Stimulated activated CD8-positive, alpha-beta memory T cell treated with anti-CD3 and anti-CD28 coated beads, Interleukin-7, amount 100 ng/mL, for 48 hours (primary cell): ENCODE measurements around the gene PXN.
"Not testable (repeated sequence)": the region's sequence is repeated elsewhere in the genome, so short reads cannot be mapped to it uniquely, and the experiment has no call there.

Source experiments
- DNase-seq, 2 donors: peaks; one replicate each; pipeline ENCODE4 v3.0.0-alpha.2; 2020; ENCODE audit warnings: low read depth in 1 of 2; ENCODE audit errors: extremely low read depth in 1 of 2

Gene PXN

DNA sequence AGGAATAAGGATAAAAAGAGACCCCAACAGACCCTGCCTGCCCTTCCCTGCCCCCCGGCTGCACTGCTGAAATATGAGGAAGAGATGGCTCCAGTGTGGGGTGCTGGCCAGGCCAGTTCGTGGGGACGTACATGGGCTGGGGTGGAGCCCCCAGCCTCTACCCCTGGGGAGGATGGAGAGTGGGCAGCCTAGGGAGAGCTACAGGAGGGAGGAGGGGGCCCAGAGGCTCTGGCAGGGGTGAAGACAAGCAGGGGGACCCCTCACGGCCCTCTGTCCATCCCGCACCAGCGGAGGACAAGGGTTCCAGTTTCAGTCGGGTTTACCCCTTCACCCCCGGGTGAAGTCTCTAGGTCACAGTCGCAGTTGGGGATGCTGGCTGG lies 53.6 kb downstream of the PXN start:
- DNase-seq = no peak

DNA sequence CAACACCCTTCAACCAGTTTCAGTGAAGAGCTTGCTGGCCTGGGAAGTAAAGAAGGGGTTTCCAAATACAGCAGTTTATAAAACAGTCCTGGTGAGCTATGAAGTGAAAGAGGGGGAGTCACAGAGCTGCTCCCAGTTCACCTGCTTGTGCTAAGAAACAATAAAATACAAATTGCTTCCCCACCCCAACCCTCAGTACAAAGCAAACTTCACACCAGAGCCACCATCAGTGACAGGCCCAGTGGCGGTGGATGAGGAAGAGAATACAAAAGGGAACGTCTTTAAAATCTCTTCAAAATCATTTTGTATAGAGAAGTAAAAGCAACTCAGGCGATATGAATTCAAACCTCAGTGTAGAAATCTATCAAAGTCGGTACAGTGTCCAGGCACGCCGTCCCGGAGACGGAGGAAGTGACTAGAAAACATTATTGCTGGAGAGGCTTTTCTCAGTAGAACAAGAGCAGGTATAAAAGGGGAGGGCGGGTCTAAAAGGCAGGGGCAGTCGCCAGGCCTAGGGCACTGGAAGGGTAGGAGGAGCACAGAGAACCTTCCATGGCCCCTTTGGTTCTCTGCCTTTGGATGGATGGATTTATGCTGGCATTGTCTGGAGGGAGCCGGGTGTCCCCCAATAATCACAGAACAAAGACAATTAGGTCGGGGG lies 54.2 kb downstream of the PXN start:
- no peak for DNase-seq

GRCh38 chr12:120209851-120210250 lies 55.7 kb downstream of the PXN start:
- no peak for DNase-seq

- DNase-seq = no peak
These were observed 58.3 kb downstream of the PXN start for GRCh38 chr12:120207227-120207626.

GRCh38 chr12:120206781-120207180 lies 58.7 kb downstream of the PXN start:
- DNase-seq = not testable (repeated sequence)

GRCh38 chr12:120206228-120206627 lies 59.3 kb downstream of the PXN start:
- no peak for DNase-seq

GRCh38 chr12:120204171-120204570 lies 61.4 kb downstream of the PXN start:
- no peak for DNase-seq

GRCh38 chr12:120200364-120200800 lies 65.1 kb downstream of the PXN start:
- DNase-seq = no peak

DNA sequence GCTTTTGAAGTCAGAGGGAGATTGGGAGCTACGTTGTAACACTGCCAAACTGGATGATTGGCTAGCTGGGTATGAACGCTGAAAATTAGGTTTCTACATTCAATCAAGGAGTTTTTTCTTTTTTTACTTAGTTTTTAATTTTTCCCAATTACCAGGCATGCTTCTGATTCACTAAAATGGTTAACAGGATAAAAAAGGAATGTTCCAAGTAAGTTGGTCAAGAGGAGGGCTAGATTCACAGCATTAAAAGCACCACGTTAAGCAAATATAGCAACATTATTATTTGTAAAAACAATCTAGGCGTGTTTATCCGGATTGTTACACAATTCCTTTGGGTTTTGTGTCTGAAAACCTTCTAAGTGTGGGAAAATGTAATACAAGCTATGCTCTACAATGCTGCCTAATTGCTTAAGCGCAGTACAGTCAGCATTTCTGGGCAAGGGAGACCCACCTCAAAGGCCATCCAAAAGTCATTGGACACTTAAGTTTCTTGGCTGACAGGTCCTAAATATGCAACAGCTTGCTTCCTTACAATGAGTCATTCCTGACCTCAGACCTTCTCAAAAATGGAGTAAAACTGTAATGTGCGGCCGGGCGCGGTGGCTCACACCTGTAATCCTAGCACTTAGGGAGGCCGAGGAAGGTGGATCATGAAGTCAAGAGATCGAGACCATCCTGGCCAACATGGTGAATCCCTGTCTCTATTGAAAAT lies 65.8 kb downstream of the PXN start:
- DNase-seq = peak in 1 of 2 donors; percentile 23

DNA sequence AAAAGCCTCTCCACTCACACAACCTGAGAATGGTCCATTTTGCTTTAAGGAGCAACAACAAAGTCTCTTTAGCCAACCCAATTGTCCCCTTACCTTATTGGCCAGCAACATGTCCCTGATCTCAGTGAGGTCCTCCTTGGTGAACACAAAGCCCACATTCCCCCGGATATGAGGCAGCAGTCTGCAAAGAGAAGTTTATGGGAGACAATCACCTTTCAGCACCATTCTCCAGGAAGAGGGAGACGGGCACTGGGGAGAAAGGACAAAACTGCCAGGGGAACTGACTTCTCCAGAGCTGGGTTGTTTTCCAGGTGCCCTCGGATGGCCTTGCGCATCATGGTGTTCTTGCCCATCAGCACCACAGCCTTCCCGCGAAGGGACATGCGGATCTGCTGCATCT lies 66.5 kb downstream of the PXN start:
- DNase-seq = no peak

DNA sequence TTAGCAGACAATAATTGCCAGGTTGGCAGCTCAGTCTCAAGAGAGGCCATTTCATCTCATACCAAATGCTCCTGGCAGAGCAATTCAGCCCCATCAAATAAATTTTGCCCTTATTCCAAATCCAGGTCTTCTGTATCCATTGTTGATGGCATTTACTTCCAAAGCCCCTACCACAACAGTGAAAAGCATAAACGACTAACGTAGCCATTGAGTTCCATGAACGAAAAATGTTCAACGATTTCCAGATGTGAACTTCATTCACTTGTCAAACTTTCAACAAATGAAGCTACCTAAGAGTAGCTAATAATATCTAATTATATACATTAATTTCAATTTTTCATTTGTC lies 68.0 kb downstream of the PXN start:
- no peak for DNase-seq

- DNase-seq = not testable (repeated sequence)
These were observed 68.6 kb downstream of the PXN start for GRCh38 chr12:120196817-120197541.

GRCh38 chr12:120196363-120196762 lies 69.2 kb downstream of the PXN start:
- DNase-seq = no peak

GRCh38 chr12:120194534-120195395 lies 70.8 kb downstream of the PXN start, which contains the start of gene GCN1:
Gene GCN1, minus strand, starts transcription at chr12:120194715. Its CDS starts 18 bp downstream, at chr12:120194697.
- peak; percentile 76 to 81 for DNase-seq

GRCh38 chr12:120194226-120194533 lies 71.3 kb downstream of the PXN start:
- DNase-seq = no peak

- DNase-seq = not testable (repeated sequence)
These were observed 72.2 kb downstream of the PXN start for GRCh38 chr12:120193286-120193685.

GRCh38 chr12:120190985-120191480 lies 74.5 kb downstream of the PXN start:
- no peak for DNase-seq

DNA sequence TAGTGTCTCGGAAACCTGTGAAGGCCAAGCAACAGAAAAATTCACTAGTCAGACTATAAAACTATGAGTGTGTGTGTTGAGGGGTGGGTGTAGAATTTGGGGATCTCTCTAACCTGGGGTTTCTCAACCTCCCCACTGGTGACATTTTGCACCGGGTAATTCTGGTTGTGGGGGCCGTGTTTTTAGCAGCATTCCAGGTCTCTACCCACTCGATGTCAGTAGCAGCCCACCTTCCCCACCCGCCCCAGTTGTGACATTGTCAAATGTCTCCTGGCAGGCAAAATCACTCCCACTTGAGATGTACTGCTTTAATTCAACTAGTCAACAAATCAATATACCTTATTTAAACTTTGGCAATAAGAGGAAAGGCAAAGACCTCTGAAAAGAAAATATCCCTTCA lies 75.1 kb downstream of the PXN start:
- DNase-seq = no peak

- DNase-seq = no peak
These were observed 78.9 kb downstream of the PXN start for GRCh38 chr12:120186654-120187053.

- no peak for DNase-seq
These were observed 82.3 kb downstream of the PXN start for GRCh38 chr12:120183211-120183631.
